MM.1S (cell line): Measurements from ENCODE around the gene GJB5.

Source experiments
- DNase-seq: peaks from one replicate; pipeline ENCODE4 v3.0.0-alpha.2; 2015
- H2AFZ ChIP-seq: fragments of 300-600 bp; sonication (generic); 2 replicates; pipeline ENCODE4 v1.6.0; 2016; ENCODE audit warnings: antibody characterized with exemption, low read length
- H3F3A ChIP-seq: fragments of 300-600 bp; sonication (generic); 2 replicates; pipeline ENCODE4 v1.6.1; 2016; ENCODE audit warnings: mild to moderate bottlenecking, antibody characterized with exemption, low read length, moderate library complexity, mixed read lengths; ENCODE audit not compliant: insufficient read depth
- H3K27ac ChIP-seq: fragments of 300-600 bp; sonication (generic); 2 replicates; pipeline ENCODE4 v1.5.1; 2016; ENCODE audit warnings: mild to moderate bottlenecking, low read length
- H3K27me3 ChIP-seq: fragments of 300-600 bp; sonication (generic); replicated peaks from 2 replicates; pipeline ENCODE4 v1.6.0; 2016; ENCODE audit warnings: low read length; ENCODE audit not compliant: insufficient read depth
- H3K36me3 ChIP-seq: fragments of 300-600 bp; sonication (generic); replicated peaks from 2 replicates; pipeline ENCODE4 v1.6.1; 2016; ENCODE audit warnings: mild to moderate bottlenecking, low read length, mixed read lengths; ENCODE audit not compliant: insufficient read depth
- H3K4me1 ChIP-seq: fragments of 300-600 bp; sonication (generic); 2 replicates; pipeline ENCODE4 v1.6.1; 2016; ENCODE audit warnings: low read length, mixed read lengths
- H3K4me2 ChIP-seq: fragments of 300-600 bp; sonication (generic); 2 replicates; pipeline ENCODE4 v1.6.0; 2016; ENCODE audit warnings: low read depth, low read length
- H3K4me3 ChIP-seq: fragments of 300-600 bp; sonication (generic); 2 replicates; pipeline ENCODE4 v1.5.1; 2016; ENCODE audit warnings: low read length, mixed read lengths
- H3K79me2 ChIP-seq: fragments of 300-600 bp; sonication (generic); 2 replicates; pipeline ENCODE4 v1.6.1; 2016; ENCODE audit warnings: mixed run types, low read length, mixed read lengths
- H3K9ac ChIP-seq: fragments of 300-600 bp; sonication (generic); 2 replicates; pipeline ENCODE4 v1.6.1; 2016; ENCODE audit warnings: low read length, mixed read lengths
- H3K9me2 ChIP-seq: fragments of 300-600 bp; sonication (generic); replicated peaks from 2 replicates; pipeline ENCODE4 v1.6.1; 2016; ENCODE audit warnings: mild to moderate bottlenecking, low read length, mixed read lengths; ENCODE audit not compliant: insufficient read depth
- H3K9me3 ChIP-seq: fragments of 300-600 bp; sonication (generic); replicated peaks from 2 replicates; pipeline ENCODE4 v1.6.1; 2016; ENCODE audit warnings: mild to moderate bottlenecking, low read length, mixed read lengths; ENCODE audit not compliant: insufficient read depth
- H4K20me1 ChIP-seq: fragments of 300-600 bp; sonication (generic); 2 replicates; pipeline ENCODE4 v1.6.1; 2016; ENCODE audit warnings: mild to moderate bottlenecking, low read length, moderate library complexity, mixed read lengths; ENCODE audit not compliant: insufficient read depth
- CTCF ChIP-seq: fragments of 300-600 bp; sonication (generic); IDR thresholded peaks from 2 replicates; pipeline ENCODE4 v1.5.1; 2016; ENCODE audit warnings: antibody characterized with exemption, low read length, mixed read lengths
- EZH2 ChIP-seq: fragments of 300-600 bp; sonication (generic); optimal IDR thresholded peaks from 2 replicates; pipeline ENCODE3; 2017; ENCODE audit warnings: low read depth, mild to moderate bottlenecking, antibody characterized with exemption, low read length, mixed read lengths
- EZH2phosphoT487 ChIP-seq: fragments of 300-600 bp; sonication (generic); IDR thresholded peaks from 2 replicates; pipeline ENCODE4 v1.6.1; 2018; ENCODE audit warnings: antibody characterized with exemption, low read length

Gene GJB5

DNA sequence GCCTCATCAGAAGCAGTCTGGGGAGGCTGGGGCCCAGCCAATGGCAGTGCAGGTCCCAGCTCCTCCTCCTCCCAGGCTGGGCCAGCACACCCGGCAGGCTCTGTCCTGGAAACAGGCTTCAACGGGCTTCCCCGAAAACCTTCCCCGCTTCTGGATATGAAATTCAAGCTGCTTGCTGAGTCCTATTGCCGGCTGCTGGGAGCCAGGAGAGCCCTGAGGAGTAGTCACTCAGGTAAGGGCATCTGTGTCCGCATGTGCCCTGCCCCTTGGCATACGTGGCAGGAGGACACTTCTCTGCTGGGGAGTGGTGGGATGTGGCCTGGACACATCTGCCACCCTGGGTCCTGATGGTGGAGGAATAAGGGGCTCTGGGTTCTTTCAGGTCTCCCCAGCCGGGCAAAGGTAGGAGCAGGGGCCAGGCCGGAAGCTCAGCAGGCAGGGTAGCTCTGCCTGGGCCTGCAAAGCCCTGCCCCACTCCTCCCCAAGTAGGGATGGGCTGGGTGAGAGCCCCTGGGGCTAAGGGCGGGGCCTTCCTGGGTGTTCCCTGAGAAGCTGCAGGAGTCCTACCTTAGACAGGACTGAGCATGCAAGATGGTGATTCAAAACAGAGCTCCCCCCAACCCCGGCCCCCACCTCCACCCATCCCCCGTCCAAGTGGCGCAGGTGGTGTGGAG, at the start of gene GJB5:
Gene GJB5 (plus strand): TSS at position 84 of the 674 bp plus-strand sequence. CDS start 2,284 bp downstream, outside the sequence.
- Histone ChIP-seq H3K27ac (no peak within 1 kb of the TSS), H3K4me2 (no peak within 1 kb of the TSS), H3K79me2 (no peaks in the 10 kb centered on the region), H3K9me3 (no peaks in the 10 kb centered on the region), H4K20me1 (no peaks in the 10 kb centered on the region), H2AFZ (no peak within 1 kb of the TSS), H3K4me3 (no peak within 1 kb of the TSS), H3K9ac (no peak within 1 kb of the TSS), H3K27me3 (peaks cover 36% of the 10 kb centered on the region; the same call in 1 of the 2 replicates), H3K4me1 (no peaks in the 10 kb centered on the region), H3K9me2 (no peaks in the 10 kb centered on the region), H3K36me3 (no peaks in the 10 kb centered on the region), H3F3A (no peaks in the 10 kb centered on the region)
- TF ChIP-seq CTCF: no peak
- no peak for TF ChIP-seq EZH2phosphoT487
- no peak for TF ChIP-seq EZH2
- no peak for DNase-seq

DNA sequence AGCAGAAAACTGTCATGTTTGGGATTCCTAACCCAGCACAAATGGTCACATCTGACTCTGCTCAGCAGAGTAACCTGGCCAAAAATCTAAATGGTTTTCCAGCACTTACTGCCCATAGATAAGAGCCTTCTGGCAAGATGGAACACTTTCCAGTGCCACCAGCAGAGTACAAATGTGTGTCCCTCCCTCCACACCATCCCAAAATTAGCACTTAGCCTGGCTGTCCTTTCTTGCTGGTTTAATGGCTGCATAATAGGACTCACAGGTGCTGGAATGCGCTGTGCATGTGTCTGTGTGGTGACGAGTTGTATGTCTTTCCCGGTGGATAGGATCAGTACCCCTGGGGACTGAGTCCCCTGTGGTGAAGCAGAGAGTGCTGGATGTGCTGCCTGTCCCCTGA, 49.8 kb upstream of the GJB5 start:
- Histone ChIP-seq H3K27me3 (peaks cover 54% of the 10 kb centered on the region), H3K36me3 (no peaks in the 10 kb centered on the region), H3K27ac (no peak overlapping the region), H3K9ac (no peak overlapping the region), H2AFZ (no peak overlapping the region), H3K79me2 (no peaks in the 10 kb centered on the region), H4K20me1 (no peaks in the 10 kb centered on the region), H3K4me3 (no peak overlapping the region), H3K9me2 (no peaks in the 10 kb centered on the region), H3K4me2 (no peak overlapping the region), H3K4me1 (no peaks in the 10 kb centered on the region), H3K9me3 (no peaks in the 10 kb centered on the region), H3F3A (no peaks in the 10 kb centered on the region)
- DNase-seq: no peak
- TF ChIP-seq EZH2phosphoT487 (no peak), CTCF (no peak), EZH2 (no peak)

- no peaks in the 10 kb centered on the region for H3K36me3 ChIP-seq
- H3K79me2 ChIP-seq: no peaks in the 10 kb centered on the region
- no peak overlapping the region for H3K27ac ChIP-seq
- no peak overlapping the region for H3K4me3 ChIP-seq
- no peaks in the 10 kb centered on the region for H3K9me2 ChIP-seq
- H3K4me1 ChIP-seq: no peaks in the 10 kb centered on the region
- H3K9me3 ChIP-seq: no peaks in the 10 kb centered on the region
- no peaks in the 10 kb centered on the region for H4K20me1 ChIP-seq
- H3F3A ChIP-seq: no peaks in the 10 kb centered on the region
- no peak overlapping the region for H3K4me2 ChIP-seq
- peaks cover 56% of the 10 kb centered on the region for H3K27me3 ChIP-seq
- no peak overlapping the region for H2AFZ ChIP-seq
- TF ChIP-seq CTCF (no peak), EZH2 (no peak), EZH2phosphoT487 (no peak)
- no peak for DNase-seq
- no peak overlapping the region for H3K9ac ChIP-seq
Observed at GRCh38 chr1:34708106-34708505, 46.7 kb upstream of the GJB5 start.
